NB4 (cell line): ENCODE data around the gene EEPD1.

Experiments used
- DNase-seq: peaks from one replicate; pipeline ENCODE4 v3.0.0; 2010; ENCODE audit warnings: low read depth
- H3K4me3 ChIP-seq: one replicate; pipeline ENCODE4 v1.5.1; 2011; ENCODE audit warnings: mild to moderate bottlenecking, low read depth, low read length, moderate library complexity
- MYC ChIP-seq: IDR thresholded peaks from 2 replicates; pipeline ENCODE4 v1.6.1; 2011; ENCODE audit warnings: low read depth, low read length
- POLR2A ChIP-seq: IDR thresholded peaks from 2 replicates; pipeline ENCODE4 v1.6.1; 2011; ENCODE audit warnings: mild to moderate bottlenecking; ENCODE audit not compliant: insufficient read length; ENCODE audit errors: extremely low read depth
- TF ChIP-seq, protein P1 (sequence below): IDR thresholded peaks from one replicate; pipeline ENCODE4 v1.5.1; 2012; ENCODE audit warnings: low read depth, low read length
- TF ChIP-seq, protein P2 (sequence below): IDR thresholded peaks from 2 replicates; pipeline ENCODE4 v1.6.1; 2011; ENCODE audit warnings: low read depth, low read length

EEPD1 gene

DNA sequence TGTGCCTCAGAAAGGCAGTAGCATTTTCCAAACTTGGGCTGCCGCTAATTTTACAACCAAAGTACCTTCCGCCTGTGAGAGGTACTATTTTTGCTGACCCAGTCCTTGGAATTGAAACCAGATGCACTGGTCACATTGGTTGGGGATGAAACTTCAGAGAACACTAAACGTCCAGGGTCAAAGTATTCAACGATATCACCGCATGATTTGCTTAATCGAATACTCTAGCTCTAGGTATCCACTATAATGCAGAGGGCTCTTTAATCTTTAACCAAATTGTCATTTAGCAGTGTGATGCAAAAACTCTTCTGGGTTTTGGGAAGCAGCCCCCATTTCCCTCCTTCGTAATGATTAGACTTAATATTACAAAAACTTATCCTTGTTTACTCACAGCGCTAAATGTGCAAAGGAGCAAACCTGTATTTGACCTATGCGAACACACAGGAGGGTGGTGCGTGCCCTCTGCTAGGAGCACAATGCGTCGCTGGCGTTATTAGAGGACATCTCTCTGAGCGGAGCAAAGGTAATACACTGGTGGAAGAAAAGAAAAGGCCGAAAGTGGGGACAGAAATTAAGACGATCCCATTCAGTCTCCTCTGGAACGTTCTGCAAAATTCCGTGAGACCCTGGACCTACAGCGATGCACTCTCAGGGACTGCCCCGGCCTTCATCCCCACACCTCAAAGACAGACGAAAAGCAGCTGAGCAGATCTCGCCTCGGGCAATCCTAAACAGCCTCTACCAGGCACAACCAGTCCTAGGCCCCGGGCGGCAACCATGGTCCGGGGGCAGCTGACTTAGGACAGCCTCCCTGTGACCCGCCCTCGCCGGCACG is 916 bp upstream of the EEPD1 start:
- no peak for DNase-seq
- peak overlapping the region; percentile 55 for H3K4me3 ChIP-seq

DNA sequence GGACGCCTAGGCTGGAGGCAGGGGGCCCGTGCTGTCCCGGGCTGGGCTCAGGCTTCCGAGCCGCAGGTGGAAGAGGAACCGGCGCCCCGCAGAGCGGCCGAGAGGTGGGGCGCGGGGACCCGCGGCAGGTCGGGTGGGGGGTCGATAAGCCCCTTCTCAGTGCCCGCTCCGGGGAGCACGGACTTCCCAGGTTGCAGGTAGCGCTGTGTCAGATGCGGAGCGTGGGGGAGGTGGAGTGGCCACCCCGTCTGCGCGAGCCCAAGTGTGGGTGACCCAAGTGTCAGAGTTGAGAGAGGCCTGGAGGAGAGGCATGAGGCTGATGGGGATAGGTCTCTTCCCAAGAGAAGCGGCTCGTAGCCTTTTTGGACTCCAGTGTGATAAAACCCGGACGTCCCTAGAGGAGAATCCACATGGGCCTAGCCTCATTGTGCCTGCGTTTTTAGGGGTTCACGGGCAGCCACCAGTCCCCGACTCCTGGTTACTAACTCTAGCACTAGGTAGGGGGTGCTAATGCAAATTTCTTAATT is 580 bp downstream of the EEPD1 start:
- peak overlapping the region; percentile 60 for H3K4me3 ChIP-seq
- DNase-seq, result no peak
- TF ChIP-seq, protein P1, sequence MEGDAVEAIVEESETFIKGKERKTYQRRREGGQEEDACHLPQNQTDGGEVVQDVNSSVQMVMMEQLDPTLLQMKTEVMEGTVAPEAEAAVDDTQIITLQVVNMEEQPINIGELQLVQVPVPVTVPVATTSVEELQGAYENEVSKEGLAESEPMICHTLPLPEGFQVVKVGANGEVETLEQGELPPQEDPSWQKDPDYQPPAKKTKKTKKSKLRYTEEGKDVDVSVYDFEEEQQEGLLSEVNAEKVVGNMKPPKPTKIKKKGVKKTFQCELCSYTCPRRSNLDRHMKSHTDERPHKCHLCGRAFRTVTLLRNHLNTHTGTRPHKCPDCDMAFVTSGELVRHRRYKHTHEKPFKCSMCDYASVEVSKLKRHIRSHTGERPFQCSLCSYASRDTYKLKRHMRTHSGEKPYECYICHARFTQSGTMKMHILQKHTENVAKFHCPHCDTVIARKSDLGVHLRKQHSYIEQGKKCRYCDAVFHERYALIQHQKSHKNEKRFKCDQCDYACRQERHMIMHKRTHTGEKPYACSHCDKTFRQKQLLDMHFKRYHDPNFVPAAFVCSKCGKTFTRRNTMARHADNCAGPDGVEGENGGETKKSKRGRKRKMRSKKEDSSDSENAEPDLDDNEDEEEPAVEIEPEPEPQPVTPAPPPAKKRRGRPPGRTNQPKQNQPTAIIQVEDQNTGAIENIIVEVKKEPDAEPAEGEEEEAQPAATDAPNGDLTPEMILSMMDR, result no peak
- TF ChIP-seq POLR2A (no peak), MYC (peak; percentile 13; the same call in 1 of the 2 replicates)
- TF ChIP-seq, protein P2, sequence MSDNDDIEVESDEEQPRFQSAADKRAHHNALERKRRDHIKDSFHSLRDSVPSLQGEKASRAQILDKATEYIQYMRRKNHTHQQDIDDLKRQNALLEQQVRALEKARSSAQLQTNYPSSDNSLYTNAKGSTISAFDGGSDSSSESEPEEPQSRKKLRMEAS, result peak; percentile 10; the same call in 1 of the 2 replicates

More for the DNA sequence above, 916 bp upstream of the EEPD1 start:
- TF ChIP-seq POLR2A (peak; percentile 10), MYC (no peak)
- TF ChIP-seq, protein P2, result no peak
- TF ChIP-seq, protein P1, result no peak

DNA sequence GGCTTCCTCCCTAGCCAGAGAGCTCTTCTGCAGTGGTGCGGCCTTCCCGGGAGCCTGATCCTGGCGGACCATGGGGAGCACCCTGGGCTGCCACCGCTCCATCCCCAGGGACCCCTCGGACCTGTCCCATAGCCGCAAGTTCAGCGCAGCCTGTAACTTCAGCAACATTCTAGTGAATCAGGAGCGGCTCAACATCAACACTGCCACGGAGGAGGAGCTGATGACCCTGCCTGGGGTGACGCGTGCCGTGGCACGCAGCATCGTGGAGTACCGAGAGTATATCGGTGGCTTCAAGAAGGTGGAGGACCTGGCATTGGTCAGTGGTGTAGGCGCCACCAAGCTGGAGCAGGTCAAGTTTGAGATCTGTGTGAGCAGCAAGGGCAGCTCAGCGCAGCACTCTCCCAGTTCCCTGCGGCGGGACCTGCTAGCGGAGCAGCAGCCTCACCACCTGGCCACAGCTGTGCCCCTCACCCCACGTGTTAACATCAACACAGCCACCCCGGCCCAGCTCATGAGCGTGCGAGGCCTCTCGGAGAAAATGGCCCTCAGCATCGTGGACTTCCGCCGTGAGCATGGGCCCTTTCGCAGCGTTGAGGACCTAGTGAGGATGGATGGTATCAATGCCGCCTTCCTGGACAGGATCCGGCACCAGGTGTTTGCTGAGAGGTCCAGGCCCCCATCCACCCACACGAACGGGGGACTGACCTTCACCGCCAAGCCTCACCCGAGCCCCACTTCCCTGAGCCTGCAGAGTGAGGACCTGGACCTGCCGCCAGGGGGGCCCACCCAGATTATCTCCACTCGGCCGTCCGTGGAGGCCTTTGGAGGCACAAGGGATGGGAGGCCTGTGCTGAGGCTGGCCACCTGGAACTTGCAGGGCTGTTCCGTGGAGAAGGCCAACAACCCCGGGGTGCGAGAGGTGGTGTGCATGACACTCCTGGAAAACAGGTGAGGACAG is 1.5 kb downstream of the EEPD1 start:
- H3K4me3 ChIP-seq, result peak overlapping the region; percentile 60

DNA sequence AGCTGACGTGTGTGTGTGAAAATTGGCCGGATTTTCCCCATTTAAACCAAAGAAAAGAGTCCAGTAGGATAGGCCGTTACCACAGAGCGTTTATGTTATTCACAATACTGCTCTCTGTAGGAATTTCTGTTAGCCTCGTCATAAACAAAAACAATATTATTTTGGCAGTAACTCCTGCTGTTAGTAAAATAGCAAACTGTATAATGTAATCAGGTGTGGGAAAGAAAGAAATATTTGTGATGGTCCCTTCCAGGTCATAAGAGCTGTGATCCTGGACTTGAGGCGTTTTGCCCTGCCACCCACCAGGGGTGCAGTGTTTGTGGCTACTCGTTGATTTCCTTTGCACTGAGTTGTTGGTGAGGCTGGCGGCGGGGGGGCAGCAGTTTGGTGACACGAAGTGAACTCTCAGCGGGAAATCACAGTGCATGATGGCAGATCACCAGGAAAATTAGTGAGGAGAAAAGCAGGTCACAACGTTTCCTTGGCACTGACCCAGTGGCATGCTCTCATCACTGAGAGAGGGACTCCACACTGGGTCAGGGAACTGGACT is 2.8 kb downstream of the EEPD1 start:
- DNase-seq, result peak; percentile 58
- peak overlapping the region; percentile 47 for H3K4me3 ChIP-seq
- TF ChIP-seq MYC (no peak), POLR2A (no peak)
- TF ChIP-seq, protein P1, result peak; percentile 31
- TF ChIP-seq, protein P2, result 0 out of 2 replicates have a peak, but pooled peaks have one; percentile 7

More for the DNA sequence above, 1.5 kb downstream of the EEPD1 start:
- TF ChIP-seq POLR2A (no peak), MYC (no peak)
- TF ChIP-seq, protein P2, result no peak
- TF ChIP-seq, protein P1, result no peak
- no peak for DNase-seq

DNA sequence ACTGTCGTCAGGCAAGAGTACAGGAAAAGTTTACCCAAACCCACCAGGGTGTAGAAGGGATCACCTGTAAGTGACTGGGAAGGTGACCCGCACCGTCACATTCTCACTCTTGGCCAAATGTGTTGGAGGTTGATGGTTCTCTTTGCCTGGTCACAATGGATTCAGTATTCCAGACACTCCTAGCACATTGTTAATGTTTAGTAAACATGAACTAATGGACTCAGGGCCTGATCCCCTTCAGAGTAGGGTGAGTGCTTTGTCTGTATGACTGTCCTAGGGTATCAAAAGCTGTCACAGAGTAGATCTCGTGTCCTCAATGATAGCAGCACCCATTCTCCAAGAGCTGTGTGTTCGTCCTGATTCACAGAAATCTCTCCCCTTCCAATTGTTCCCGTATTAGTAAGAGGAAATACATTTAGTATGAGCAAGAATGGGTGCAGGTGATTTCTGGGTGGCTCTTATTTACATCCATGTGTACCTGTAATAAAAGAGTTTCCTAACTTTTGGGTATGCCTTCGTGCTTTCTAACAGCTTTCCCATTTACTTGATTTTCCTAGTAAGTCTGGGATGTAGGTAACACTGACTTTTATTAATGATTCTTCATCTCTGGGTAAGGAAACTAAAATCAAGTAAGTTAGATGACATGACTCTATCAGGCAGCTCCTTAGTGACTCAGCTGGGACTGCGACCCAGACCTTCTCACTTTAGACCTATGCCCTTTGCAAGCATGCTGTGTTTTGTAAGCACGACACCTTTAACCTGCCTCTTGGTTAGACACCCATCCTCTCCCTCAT is 4.7 kb downstream of the EEPD1 start:
- H3K4me3 ChIP-seq, result peak overlapping the region; percentile 18
- DNase-seq, result no peak
- TF ChIP-seq, protein P2, result no peak
- TF ChIP-seq MYC, result no peak
- TF ChIP-seq, protein P1, result no peak
